MV-4-11 (cell line): ENCODE data around the gene PARD3.

Experiments used
- DNase-seq: peaks from one replicate; lab custom pipeline; 2025; lab: John Stamatoyannopoulos, UW

PARD3 gene

GRCh38 chr10:34580214-34580613 lies 234.9 kb downstream of the PARD3 start:
- no peak for DNase-seq

- DNase-seq, result no peak
Measured at GRCh38 chr10:34578468-34578867, 236.6 kb downstream of the PARD3 start.

GRCh38 chr10:34576797-34577196 lies 238.3 kb downstream of the PARD3 start:
- no peak for DNase-seq

- no peak for DNase-seq
Measured at GRCh38 chr10:34575882-34576281, 239.2 kb downstream of the PARD3 start.

- DNase-seq, result no peak
Measured at GRCh38 chr10:34574353-34574934, 240.7 kb downstream of the PARD3 start.

GRCh38 chr10:34570887-34571286 lies 244.2 kb downstream of the PARD3 start:
- DNase-seq, result no peak

- no peak for DNase-seq
Measured at GRCh38 chr10:34567659-34568253, 247.3 kb downstream of the PARD3 start.

- DNase-seq, result no peak
Measured at GRCh38 chr10:34565934-34566333, 249.2 kb downstream of the PARD3 start.

GRCh38 chr10:34558093-34558583 lies 257.0 kb downstream of the PARD3 start:
- DNase-seq, result no peak

- DNase-seq, result no peak
Measured at GRCh38 chr10:34557173-34557572, 257.9 kb downstream of the PARD3 start.

GRCh38 chr10:34555653-34556052 lies 259.4 kb downstream of the PARD3 start:
- DNase-seq, result no peak

GRCh38 chr10:34553747-34554146 lies 261.3 kb downstream of the PARD3 start:
- DNase-seq, result no peak

GRCh38 chr10:34551295-34551694 lies 263.8 kb downstream of the PARD3 start:
- DNase-seq, result no peak

- no peak for DNase-seq
Measured at GRCh38 chr10:34549953-34550352, 265.1 kb downstream of the PARD3 start.

GRCh38 chr10:34549001-34549400 lies 266.1 kb downstream of the PARD3 start:
- DNase-seq, result no peak

- DNase-seq, result no peak
Measured at GRCh38 chr10:34548466-34548865, 266.6 kb downstream of the PARD3 start.

GRCh38 chr10:34547695-34548094 lies 267.4 kb downstream of the PARD3 start:
- no peak for DNase-seq

- no peak for DNase-seq
Measured at GRCh38 chr10:34547291-34547690, 267.8 kb downstream of the PARD3 start.

- DNase-seq, result no peak
Measured at GRCh38 chr10:34544400-34544799, 270.7 kb downstream of the PARD3 start.

GRCh38 chr10:34543716-34544115 lies 271.4 kb downstream of the PARD3 start:
- DNase-seq, result no peak

- no peak for DNase-seq
Measured at GRCh38 chr10:34540492-34540891, 274.6 kb downstream of the PARD3 start.

- DNase-seq, result no peak
Measured at GRCh38 chr10:34539533-34540315, 275.4 kb downstream of the PARD3 start.

GRCh38 chr10:34538281-34538829 lies 276.7 kb downstream of the PARD3 start:
- no peak for DNase-seq
